Measurements from ENCODE around the gene DNAL4.

The DNAL4 gene

GRCh38 chr22:38735126-38735464 lies 58.8 kb downstream of the DNAL4 start:
- TF ChIP-seq REST (IDR thresholded peaks at IDR 0.05; ENCODE audit: insufficient read depth in 1 of 2, low read depth in 2 of 2, low read length in 2 of 2): no peak
- TF ChIP-seq TAF1 (IDR thresholded peaks at IDR 0.05; ENCODE audit: borderline replicate concordance, insufficient read depth, low read length): no peak
- TF ChIP-seq FOXP2 (optimal IDR thresholded peaks at IDR 0.05; ENCODE audit: borderline replicate concordance, extremely low read depth, extremely low read length, insufficient read depth): no peak
- no peak; the same call in 1 of the 2 replicates for TF ChIP-seq POLR2AphosphoS5 (IDR thresholded peaks at IDR 0.05; ENCODE audit: low read depth, low read length)
- no peak for TF ChIP-seq SIN3A (IDR thresholded peaks at IDR 0.05; ENCODE audit: borderline replicate concordance, insufficient read depth, low read length)

- TF ChIP-seq SIN3A (IDR thresholded peaks at IDR 0.05; ENCODE audit: borderline replicate concordance, insufficient read depth, low read length) (no peak), TAF1 (IDR thresholded peaks at IDR 0.05; ENCODE audit: borderline replicate concordance, insufficient read depth, low read length) (no peak), REST (IDR thresholded peaks at IDR 0.05; ENCODE audit: insufficient read depth in 1 of 2, low read depth in 2 of 2, low read length in 2 of 2) (no peak), POLR2AphosphoS5 (IDR thresholded peaks at IDR 0.05; ENCODE audit: low read depth, low read length) (no peak), FOXP2 (optimal IDR thresholded peaks at IDR 0.05; ENCODE audit: borderline replicate concordance, extremely low read depth, extremely low read length, insufficient read depth) (no peak)
Measured at GRCh38 chr22:38734421-38735100, 59.4 kb downstream of the DNAL4 start.

GRCh38 chr22:38733724-38734381 lies 60.1 kb downstream of the DNAL4 start:
- TF ChIP-seq TAF1 (IDR thresholded peaks at IDR 0.05; ENCODE audit: borderline replicate concordance, insufficient read depth, low read length) (no peak), POLR2AphosphoS5 (IDR thresholded peaks at IDR 0.05; ENCODE audit: low read depth, low read length) (no peak), FOXP2 (optimal IDR thresholded peaks at IDR 0.05; ENCODE audit: borderline replicate concordance, extremely low read depth, extremely low read length, insufficient read depth) (no peak), SIN3A (IDR thresholded peaks at IDR 0.05; ENCODE audit: borderline replicate concordance, insufficient read depth, low read length) (no peak), REST (IDR thresholded peaks at IDR 0.05; ENCODE audit: insufficient read depth in 1 of 2, low read depth in 2 of 2, low read length in 2 of 2) (no peak)

- TF ChIP-seq SIN3A (IDR thresholded peaks at IDR 0.05; ENCODE audit: borderline replicate concordance, insufficient read depth, low read length): no peak
- TF ChIP-seq REST (IDR thresholded peaks at IDR 0.05; ENCODE audit: insufficient read depth in 1 of 2, low read depth in 2 of 2, low read length in 2 of 2): no peak
- TF ChIP-seq TAF1 (IDR thresholded peaks at IDR 0.05; ENCODE audit: borderline replicate concordance, insufficient read depth, low read length): no peak
- no peak for TF ChIP-seq FOXP2 (optimal IDR thresholded peaks at IDR 0.05; ENCODE audit: borderline replicate concordance, extremely low read depth, extremely low read length, insufficient read depth)
- no peak; the same call in 1 of the 2 replicates for TF ChIP-seq POLR2AphosphoS5 (IDR thresholded peaks at IDR 0.05; ENCODE audit: low read depth, low read length)
Measured at GRCh38 chr22:38733329-38733723, 60.6 kb downstream of the DNAL4 start.

All from PFSK-1 (cell line).